ENCODE results near the gene PPP2R3C. TPM values are rescaled to one million over a fixed set of nuclear protein-coding genes. Genes with fewer than 3 reads are reported as not detected.

PPP2R3C gene
- total and polyA plus RNA-seq, 7 donors: 22.9 to 67.0 (median 30.9) TPM

- H3K36me3 ChIP-seq (ENCODE audit: insufficient read depth in 1 of 2, low read depth in 1 of 2): peaks cover 0 to 28% of the 10 kb centered on the region in 2 donors
- 67 to 86% methylated on average over 5 of the region's 5 CpGs; no CpG with 5 or more reads in 1 of the 3 donors for WGBS, 3 donors
- H3K4me3 ChIP-seq: no peak overlapping the region
- no peak for TF ChIP-seq CTCF (IDR thresholded peaks at IDR 0.05)
- H3K27ac ChIP-seq: no peak overlapping the region
- H3K4me1 ChIP-seq: no peaks in the 10 kb centered on the region
- intact Hi-C loops (cut with DNase I): loop anchor here (5.0 kb wide), 2 partner anchors 84 to 284 kb away; no protein-coding TSS in a partner anchor
- no peaks in the 10 kb centered on the region for H3K27me3 ChIP-seq (ENCODE audit: insufficient read depth in 3 of 3, low read length in 2 of 3)
- no peaks in the 10 kb centered on the region for H3K9me3 ChIP-seq
- ATAC-seq (no peak), DNase-seq (no peak)
These were observed 16.8 kb upstream of the PPP2R3C start for GRCh38 chr14:35138585-35138984.

GRCh38 chr14:35134329-35135123, 12.7 kb upstream of the PPP2R3C start:
- DNase-seq: no peak
- intact Hi-C loops (cut with DNase I): loop anchor here (5.0 kb wide), 2 partner anchors 88 to 288 kb away; no protein-coding TSS in a partner anchor
- H3K27me3 ChIP-seq (ENCODE audit: insufficient read depth in 3 of 3, low read length in 2 of 3): no peaks in the 10 kb centered on the region
- H3K27ac ChIP-seq: no peak overlapping the region
- no peaks in the 10 kb centered on the region for H3K9me3 ChIP-seq
- peaks cover 0 to 23% of the 10 kb centered on the region in 2 donors for H3K36me3 ChIP-seq (ENCODE audit: insufficient read depth in 1 of 2, low read depth in 1 of 2)
- no peak for TF ChIP-seq CTCF (IDR thresholded peaks at IDR 0.05)
- ATAC-seq: no peak
- WGBS, 3 donors: 81 to 91% (median 91%) methylated on average over 4 of the region's 4 CpGs
- no peaks in the 10 kb centered on the region for H3K4me1 ChIP-seq
- H3K4me3 ChIP-seq: no peak overlapping the region

GRCh38 chr14:35133542-35134328, 11.9 kb upstream of the PPP2R3C start:
- DNase-seq: no peak
- Histone ChIP-seq H3K27me3 (ENCODE audit: insufficient read depth in 3 of 3, low read length in 2 of 3) (no peaks in the 10 kb centered on the region), H3K27ac (no peak overlapping the region), H3K9me3 (no peaks in the 10 kb centered on the region), H3K36me3 (ENCODE audit: insufficient read depth in 1 of 2, low read depth in 1 of 2) (peaks cover 0 to 23% of the 10 kb centered on the region in 2 donors), H3K4me3 (no peak overlapping the region), H3K4me1 (no peaks in the 10 kb centered on the region)
- intact Hi-C loops (cut with DNase I): no loop called here
- no peak for TF ChIP-seq CTCF (IDR thresholded peaks at IDR 0.05)
- ATAC-seq: no peak
- WGBS, 3 donors: 79 to 83% (median 81%) methylated on average over 6 of the region's 6 CpGs

- ATAC-seq: no peak
- 95 to 96% (median 96%) methylated on average over 1 of the region's 1 CpG for WGBS, 3 donors
- no peak for TF ChIP-seq CTCF (IDR thresholded peaks at IDR 0.05)
- Histone ChIP-seq H3K36me3 (ENCODE audit: insufficient read depth in 1 of 2, low read depth in 1 of 2) (peaks cover 0 to 8% of the 10 kb centered on the region in 2 donors), H3K4me1 (peaks cover 19% of the 10 kb centered on the region), H3K27me3 (ENCODE audit: insufficient read depth in 3 of 3, low read length in 2 of 3) (no peaks in the 10 kb centered on the region), H3K4me3 (no peak overlapping the region), H3K27ac (peak overlapping the region; percentile 96), H3K9me3 (no peaks in the 10 kb centered on the region)
- intact Hi-C loops (cut with DNase I): loop anchor here in 1 of 2 donors (5.0 to 10.0 kb wide), 2 partner anchors 72 to 701 kb away; partner anchors contain the start of gene BRMS1L
- no peak for DNase-seq
These were observed 2.3 kb upstream of the PPP2R3C start for GRCh38 chr14:35124127-35124526.

All from psoas muscle (tissue), 8 donors.